HCT116 (cell line): ENCODE data around the gene ARMH4. TPM values are rescaled to one million over a fixed set of nuclear protein-coding genes. Genes with fewer than 3 reads are reported as not detected.

Experiments
- ATAC-seq: fragments of 200-7000 bp; cut with Tn5 transposase; 2 replicates; pipeline ENCODE4 v1.9.1; 2020; ENCODE audit warnings: mild to moderate bottlenecking, moderate library complexity
- BruUV-seq: library from RNA; stranded (reverse); fragments of 400-500 nt; replicated peaks from 2 replicates; lab custom pipeline; 2021; lab: Mats Ljungman, UMichigan
- CTCF ChIA-PET: fragments of 300-600 bp; sonication (Branson Sonifier 250); formaldehyde crosslinking; loops from one replicate; lab custom pipeline; 2021; ENCODE audit warnings: antibody characterized with exemption; lab: Charles Lee
- POLR2A ChIA-PET: fragments of 300-600, 350-600 bp; sonication (Branson Sonifier 250); formaldehyde crosslinking; loops from one replicate; lab custom pipeline; 2021; ENCODE audit warnings: antibody characterized with exemption; lab: Charles Lee
- RAD21 ChIA-PET, 2 experiments: fragments of 300-600 bp; sonication (Branson Sonifier 250); formaldehyde crosslinking; loops; one replicate each; lab custom pipeline; 2023; ENCODE audit warnings: low total read pairs in 2 of 2; ENCODE audit not compliant: uncharacterized antibody in 2 of 2, unreplicated experiment in 2 of 2, low non-redundant PET in 1 of 2; lab: Charles Lee
- DNase-seq: peaks from one replicate; pipeline ENCODE4 v3.0.0-alpha.2; 2010; ENCODE audit warnings: low read depth, low spot score
- H2AFZ ChIP-seq: fragments of 200-600 bp; shearing (Covaris generic), sonication (generic); 2 replicates; pipeline ENCODE4 v1.6.1; 2017; ENCODE audit warnings: low read depth, mixed run types, mixed read lengths, antibody characterized with exemption, low read length; ENCODE audit not compliant: poor library complexity, severe bottlenecking
- H3K27ac ChIP-seq: 2 replicates; pipeline ENCODE4 v1.5.1; 2012; ENCODE audit warnings: low read depth, low read length
- H3K27me3 ChIP-seq: fragments of 200-600 bp; sonication (generic); 2 replicates; pipeline ENCODE4 v1.6.1; 2016; ENCODE audit warnings: mixed run types, low read length, mixed read lengths; ENCODE audit not compliant: insufficient read depth
- H3K36me3 ChIP-seq, 2 experiments: fragments of 200-500 bp in 1 of 2; fragments of 200-600 bp in 1 of 2; sonication (Bioruptor generic) in 1 of 2; sonication (generic) in 1 of 2; 2 replicates each; pipeline versions ENCODE4 v1.5.1 to v1.6.1; 2014 to 2016; ENCODE audit warnings: low read length in 2 of 2, inconsistent platforms in 1 of 2, mixed read lengths in 1 of 2, mixed run types in 1 of 2; ENCODE audit not compliant: insufficient read depth in 2 of 2, control insufficient read depth in 1 of 2
- H3K4me1 ChIP-seq, 2 experiments: fragments of 200-600 bp in 1 of 2; sonication (generic) in 1 of 2; 2 replicates each; pipeline versions ENCODE4 v1.5.1 to v1.6.1; 2012 to 2017; ENCODE audit warnings: low read length in 2 of 2, inconsistent platforms in 1 of 2, mild to moderate bottlenecking in 1 of 2, mixed read lengths in 1 of 2, mixed run types in 1 of 2, moderate library complexity in 1 of 2; ENCODE audit not compliant: insufficient read depth in 2 of 2, control insufficient read depth in 1 of 2
- H3K4me2 ChIP-seq: fragments of 200-600 bp; sonication (generic); 2 replicates; pipeline ENCODE4 v1.6.1; 2017; ENCODE audit warnings: mixed run types, low read length, mixed read lengths
- H3K4me3 ChIP-seq, 2 experiments: fragments of 200-600 bp in 1 of 2; sonication (generic) in 1 of 2; replicated peaks in 1 of 2; 2 replicates each; pipeline ENCODE4 v1.5.1; 2011 to 2016; ENCODE audit warnings: low read length in 2 of 2, control low read depth in 1 of 2, low read depth in 1 of 2, mild to moderate bottlenecking in 1 of 2, mixed read lengths in 1 of 2, mixed run types in 1 of 2
- H3K79me2 ChIP-seq: fragments of 200-600 bp; sonication (generic); 2 replicates; pipeline ENCODE4 v1.6.1; 2017; ENCODE audit warnings: mild to moderate bottlenecking, mixed run types, low read length, moderate library complexity, mixed read lengths; ENCODE audit not compliant: insufficient read depth
- H3K9ac ChIP-seq: fragments of 200-600 bp; sonication (generic); 2 replicates; pipeline ENCODE4 v1.6.1; 2016; ENCODE audit warnings: low read length, mixed read lengths
- H3K9me2 ChIP-seq: fragments of 200-600 bp; sonication (generic), shearing (Covaris generic); 2 replicates; pipeline ENCODE4 v1.6.1; 2017; ENCODE audit warnings: mixed run types, mild to moderate bottlenecking, moderate library complexity; ENCODE audit not compliant: insufficient read depth
- H3K9me3 ChIP-seq, 2 experiments: fragments of 200-500 bp in 1 of 2; fragments of 200-600 bp in 1 of 2; sonication (Bioruptor generic) in 1 of 2; sonication (generic) in 1 of 2; 2 replicates each; pipeline ENCODE4 v1.6.1; 2014 to 2017; ENCODE audit warnings: low read length in 2 of 2, mixed read lengths in 2 of 2, inconsistent platforms in 1 of 2, low read depth in 1 of 2, mild to moderate bottlenecking in 1 of 2, mixed run types in 1 of 2, moderate library complexity in 1 of 2; ENCODE audit not compliant: control insufficient read depth in 1 of 2, insufficient read depth in 1 of 2
- H4K20me1 ChIP-seq: fragments of 200-600 bp; sonication (generic), shearing (Covaris generic); 2 replicates; pipeline ENCODE4 v1.6.1; 2017; ENCODE audit warnings: mixed run types, mild to moderate bottlenecking, moderate library complexity; ENCODE audit not compliant: insufficient read depth
- CBX3 ChIP-seq: IDR thresholded peaks from 2 replicates; pipeline ENCODE4 v1.6.1; 2012; ENCODE audit warnings: low read depth
- EGR1 ChIP-seq: IDR thresholded peaks from 2 replicates; pipeline ENCODE4 v1.6.1; 2012; ENCODE audit warnings: low read depth
- ELF1 ChIP-seq: IDR thresholded peaks from 2 replicates; pipeline ENCODE4 v1.6.1; 2012; ENCODE audit warnings: low read depth, borderline replicate concordance
- EZH2phosphoT487 ChIP-seq: fragments of 200-600 bp; IDR thresholded peaks from 2 replicates; pipeline ENCODE4 v1.6.1; 2018; ENCODE audit warnings: antibody characterized with exemption, borderline replicate concordance
- FOSL1 ChIP-seq: IDR thresholded peaks from 2 replicates; pipeline ENCODE4 v1.6.1; 2012; ENCODE audit warnings: low read depth
- MAX ChIP-seq: IDR thresholded peaks from 2 replicates; pipeline ENCODE4 v1.6.1; 2012
- POLR2A ChIP-seq: IDR thresholded peaks from 2 replicates; pipeline ENCODE4 v1.7.0; 2011; ENCODE audit warnings: borderline replicate concordance; ENCODE audit not compliant: insufficient read depth, insufficient read length; ENCODE audit errors: extremely low read depth
- POLR2AphosphoS5 ChIP-seq: IDR thresholded peaks from 2 replicates; pipeline ENCODE4 v1.6.1; 2011; ENCODE audit warnings: mild to moderate bottlenecking, low read depth, low read length, moderate library complexity
- RAD21 ChIP-seq: IDR thresholded peaks from 2 replicates; pipeline ENCODE4 v1.6.1; 2012; ENCODE audit warnings: low read depth, mild to moderate bottlenecking
- SIN3A ChIP-seq: IDR thresholded peaks from 2 replicates; pipeline ENCODE4 v1.6.1; 2012; ENCODE audit warnings: low read depth
- SRF ChIP-seq: IDR thresholded peaks from 2 replicates; pipeline ENCODE4 v1.6.1; 2012; ENCODE audit warnings: low read depth
- TCF7L2 ChIP-seq: IDR thresholded peaks from 2 replicates; pipeline ENCODE4 v1.7.0; 2011; ENCODE audit warnings: borderline replicate concordance, inconsistent platforms; ENCODE audit not compliant: insufficient read depth, insufficient read length; ENCODE audit errors: extremely low read depth
- YY1 ChIP-seq: IDR thresholded peaks from 2 replicates; pipeline ENCODE4 v1.6.1; 2011; ENCODE audit warnings: low read length, low read depth, moderate library complexity, mild to moderate bottlenecking; ENCODE audit not compliant: insufficient replicate concordance; ENCODE audit errors: extremely low read depth
- ZBTB33 ChIP-seq: IDR thresholded peaks from 2 replicates; pipeline ENCODE4 v1.6.1; 2011; ENCODE audit warnings: mild to moderate bottlenecking, low read length, moderate library complexity; ENCODE audit not compliant: insufficient replicate concordance; ENCODE audit errors: extremely low read depth
- ZFX ChIP-seq: fragments of 450-650 bp; IDR thresholded peaks from 2 replicates; pipeline ENCODE4 v1.6.1; 2017
- ZNF274 ChIP-seq: fragments of 200-500 bp; sonication (Bioruptor generic); IDR thresholded peaks from 2 replicates; pipeline ENCODE4 v1.6.1; 2014; ENCODE audit warnings: mild to moderate bottlenecking, low read depth, low read length, inconsistent platforms
- intact Hi-C: fragments of 100-400 bp; cut with micrococcal nuclease; formaldehyde crosslinking; loops from 2 replicates; pipeline ENCODE4 v1.10.0; 2022
- total RNA-seq: library from RNA; stranded (reverse); gene quantifications from one replicate; pipeline ENCODE4 v1.2.1, GENCODE V29; 2021; ENCODE audit not compliant: unreplicated experiment
- TF ChIP-seq, protein P1 (sequence below): IDR thresholded peaks from 2 replicates; pipeline ENCODE4 v1.6.1; 2012; ENCODE audit warnings: low read depth
- TF ChIP-seq, protein P2 (sequence below): IDR thresholded peaks from 2 replicates; pipeline ENCODE4 v1.6.1; 2012

Gene ARMH4
- total RNA-seq, 1 experiment from 2014 or later: 1.7 TPM

GRCh38 chr14:58048219-58048618, 103.8 kb downstream of the ARMH4 start:
- CTCF ChIA-PET: no interaction called here
- RAD21 ChIA-PET: no interaction called here
- BruUV-seq: no TSS peak

More at GRCh38 chr14:58048219-58048618, 103.8 kb downstream of the ARMH4 start:
- POLR2A ChIA-PET: no interaction called here
- Histone ChIP-seq H3K9ac (no peak overlapping the region), H3K4me3 (no peak overlapping the region), H3K36me3 (no peaks in the 10 kb centered on the region), H2AFZ (no peak overlapping the region), H3K27ac (no peak overlapping the region), H3K4me2 (no peak overlapping the region), H3K27me3 (peaks cover 29% of the 10 kb centered on the region), H3K9me2 (no peaks in the 10 kb centered on the region), H4K20me1 (no peaks in the 10 kb centered on the region), H3K9me3 (no peaks in the 10 kb centered on the region), H3K4me1 (no peaks in the 10 kb centered on the region), H3K79me2 (no peaks in the 10 kb centered on the region)
- no peak for ATAC-seq
- TF ChIP-seq, protein P1, sequence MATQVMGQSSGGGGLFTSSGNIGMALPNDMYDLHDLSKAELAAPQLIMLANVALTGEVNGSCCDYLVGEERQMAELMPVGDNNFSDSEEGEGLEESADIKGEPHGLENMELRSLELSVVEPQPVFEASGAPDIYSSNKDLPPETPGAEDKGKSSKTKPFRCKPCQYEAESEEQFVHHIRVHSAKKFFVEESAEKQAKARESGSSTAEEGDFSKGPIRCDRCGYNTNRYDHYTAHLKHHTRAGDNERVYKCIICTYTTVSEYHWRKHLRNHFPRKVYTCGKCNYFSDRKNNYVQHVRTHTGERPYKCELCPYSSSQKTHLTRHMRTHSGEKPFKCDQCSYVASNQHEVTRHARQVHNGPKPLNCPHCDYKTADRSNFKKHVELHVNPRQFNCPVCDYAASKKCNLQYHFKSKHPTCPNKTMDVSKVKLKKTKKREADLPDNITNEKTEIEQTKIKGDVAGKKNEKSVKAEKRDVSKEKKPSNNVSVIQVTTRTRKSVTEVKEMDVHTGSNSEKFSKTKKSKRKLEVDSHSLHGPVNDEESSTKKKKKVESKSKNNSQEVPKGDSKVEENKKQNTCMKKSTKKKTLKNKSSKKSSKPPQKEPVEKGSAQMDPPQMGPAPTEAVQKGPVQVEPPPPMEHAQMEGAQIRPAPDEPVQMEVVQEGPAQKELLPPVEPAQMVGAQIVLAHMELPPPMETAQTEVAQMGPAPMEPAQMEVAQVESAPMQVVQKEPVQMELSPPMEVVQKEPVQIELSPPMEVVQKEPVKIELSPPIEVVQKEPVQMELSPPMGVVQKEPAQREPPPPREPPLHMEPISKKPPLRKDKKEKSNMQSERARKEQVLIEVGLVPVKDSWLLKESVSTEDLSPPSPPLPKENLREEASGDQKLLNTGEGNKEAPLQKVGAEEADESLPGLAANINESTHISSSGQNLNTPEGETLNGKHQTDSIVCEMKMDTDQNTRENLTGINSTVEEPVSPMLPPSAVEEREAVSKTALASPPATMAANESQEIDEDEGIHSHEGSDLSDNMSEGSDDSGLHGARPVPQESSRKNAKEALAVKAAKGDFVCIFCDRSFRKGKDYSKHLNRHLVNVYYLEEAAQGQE: no peak
- TF ChIP-seq TCF7L2 (no peak), SIN3A (no peak), FOSL1 (no peak), ZFX (no peak), ZNF274 (no peak), ZBTB33 (no peak), RAD21 (no peak), EZH2phosphoT487 (no peak), MAX (no peak), POLR2AphosphoS5 (no peak), SRF (no peak), ELF1 (no peak), EGR1 (no peak), POLR2A (no peak), YY1 (no peak), CBX3 (no peak)
- TF ChIP-seq, protein P2, sequence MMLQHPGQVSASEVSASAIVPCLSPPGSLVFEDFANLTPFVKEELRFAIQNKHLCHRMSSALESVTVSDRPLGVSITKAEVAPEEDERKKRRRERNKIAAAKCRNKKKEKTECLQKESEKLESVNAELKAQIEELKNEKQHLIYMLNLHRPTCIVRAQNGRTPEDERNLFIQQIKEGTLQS: no peak
- no peak for DNase-seq
- intact Hi-C loops: no loop called here
